Prostate gland (tissue), 2 donors: ENCODE results near the gene PSKH1. TPM values are rescaled to one million over a fixed set of nuclear protein-coding genes. Genes with fewer than 3 reads are reported as not detected.

Source experiments
- DNase-seq: peaks from one replicate; pipeline ENCODE4 v3.0.0-alpha.2; 2019; ENCODE audit warnings: low spot score
- H3K27ac ChIP-seq, 2 donors: fragments of 200-600 bp; sonication (generic); 2 replicates each; pipeline ENCODE4 v1.5.1; 2017 to 2019
- H3K27me3 ChIP-seq: fragments of 200-600 bp; sonication (generic); replicated peaks from 2 replicates; pipeline ENCODE4 v1.5.1; 2019; ENCODE audit not compliant: insufficient read depth
- H3K36me3 ChIP-seq, 2 donors: fragments of 200-600 bp; sonication (generic); 1 replicate in 1 of 2; 2 replicates in 1 of 2; pipeline versions ENCODE4 v1.5.1 to v1.8.1; 2017 to 2019
- H3K4me1 ChIP-seq: fragments of 200-600 bp; sonication (generic); replicated peaks from 2 replicates; pipeline ENCODE4 v1.5.1; 2019
- H3K4me3 ChIP-seq, 2 donors: fragments of 200-600 bp; sonication (generic); 2 replicates each; pipeline ENCODE4 v1.5.1; 2017 to 2019
- H3K9me3 ChIP-seq: fragments of 200-600 bp; sonication (generic); 2 replicates; pipeline ENCODE4 v1.5.1; 2017
- POLR2A ChIP-seq: fragments of 450-650 bp; IDR thresholded peaks from one replicate; pipeline ENCODE4 v1.6.1; 2016; ENCODE audit warnings: antibody characterized with exemption, mild to moderate bottlenecking
- POLR2AphosphoS5 ChIP-seq: sonication (generic); formaldehyde crosslinking; IDR thresholded peaks from one replicate; pipeline ENCODE4 v1.6.1; 2017; ENCODE audit warnings: antibody characterized with exemption
- WGBS: methylation state at CpG from one replicate; pipeline ENCODE4 v1.1.5; 2018; 5-methylcytosine and 5-hydroxymethylcytosine counted together
- intact Hi-C: fragments of 100-400 bp; cut with DNase I; formaldehyde crosslinking; loops from one replicate; pipeline ENCODE4 v1.14.2; 2022
- total RNA-seq, 2 donors: library from RNA; depleted of rRNA; stranded (reverse); fragments of >200 nt; gene quantifications; one replicate each; pipeline ENCODE4 v1.1.0, GENCODE V29; 2016
- TF ChIP-seq, protein P1 (sequence below), 4 experiments: fragments of 200-600 bp in 2 of 4; fragments of 450-650 bp in 2 of 4; sonication (generic) in 2 of 4; IDR thresholded peaks; 1 replicate in 3 of 4; 2 replicates in 1 of 4; pipeline ENCODE4 v1.5.1; 2016 to 2019; ENCODE audit warnings: antibody characterized with exemption in 4 of 4, mild to moderate bottlenecking in 2 of 4, moderate library complexity in 2 of 4

The PSKH1 gene
- total RNA-seq, 2 donors from 2014 or later: 16.7 to 53.2 TPM

DNA sequence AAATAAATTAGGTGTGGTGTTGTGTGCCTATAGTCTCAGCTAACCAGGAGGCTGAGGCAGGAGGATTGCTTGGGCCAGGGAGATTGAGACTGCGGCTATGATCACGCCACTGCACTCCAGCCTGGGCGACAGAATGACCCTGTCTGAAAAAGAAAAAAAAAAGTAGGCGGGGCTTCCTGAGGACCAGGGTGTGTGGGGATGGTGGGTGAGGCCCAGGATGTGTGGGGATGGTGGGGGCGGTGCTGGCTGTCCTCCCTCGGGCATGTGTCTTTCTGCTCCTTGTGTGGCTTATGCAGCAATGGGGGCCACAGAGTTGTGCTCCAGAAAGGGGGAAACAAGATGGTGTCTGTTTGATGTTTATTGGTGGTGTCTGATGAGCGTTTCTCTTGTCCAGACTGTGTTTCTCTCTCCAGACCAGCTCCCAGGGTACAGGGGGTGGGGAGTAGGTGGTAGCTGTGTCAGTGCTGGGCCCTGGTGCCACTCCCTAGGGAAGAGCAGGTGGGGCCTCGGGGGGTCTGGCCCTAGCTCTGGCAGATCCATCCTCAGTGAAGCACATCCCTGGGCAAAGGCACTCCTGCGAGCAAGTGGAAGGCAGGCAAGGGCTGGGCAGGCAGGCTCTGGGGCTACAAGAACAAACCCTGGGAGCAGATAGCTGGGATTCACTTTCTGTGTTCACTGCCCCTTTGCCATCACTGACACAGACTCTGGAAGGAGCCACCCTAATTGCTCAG, 48.6 kb downstream of the PSKH1 start:
- Histone ChIP-seq H3K4me3 (no peak overlapping the region), H3K36me3 (peaks cover 12 to 16% of the 10 kb centered on the region in 2 donors), H3K9me3 (no peaks in the 10 kb centered on the region), H3K27ac (no peak overlapping the region), H3K4me1 (peaks cover 7% of the 10 kb centered on the region), H3K27me3 (no peaks in the 10 kb centered on the region)
- DNase-seq: no peak
- WGBS: 79% methylated on average over 9 of the region's 9 CpGs
- TF ChIP-seq POLR2A: no peak
- TF ChIP-seq POLR2AphosphoS5: no peak
- TF ChIP-seq, protein P1, sequence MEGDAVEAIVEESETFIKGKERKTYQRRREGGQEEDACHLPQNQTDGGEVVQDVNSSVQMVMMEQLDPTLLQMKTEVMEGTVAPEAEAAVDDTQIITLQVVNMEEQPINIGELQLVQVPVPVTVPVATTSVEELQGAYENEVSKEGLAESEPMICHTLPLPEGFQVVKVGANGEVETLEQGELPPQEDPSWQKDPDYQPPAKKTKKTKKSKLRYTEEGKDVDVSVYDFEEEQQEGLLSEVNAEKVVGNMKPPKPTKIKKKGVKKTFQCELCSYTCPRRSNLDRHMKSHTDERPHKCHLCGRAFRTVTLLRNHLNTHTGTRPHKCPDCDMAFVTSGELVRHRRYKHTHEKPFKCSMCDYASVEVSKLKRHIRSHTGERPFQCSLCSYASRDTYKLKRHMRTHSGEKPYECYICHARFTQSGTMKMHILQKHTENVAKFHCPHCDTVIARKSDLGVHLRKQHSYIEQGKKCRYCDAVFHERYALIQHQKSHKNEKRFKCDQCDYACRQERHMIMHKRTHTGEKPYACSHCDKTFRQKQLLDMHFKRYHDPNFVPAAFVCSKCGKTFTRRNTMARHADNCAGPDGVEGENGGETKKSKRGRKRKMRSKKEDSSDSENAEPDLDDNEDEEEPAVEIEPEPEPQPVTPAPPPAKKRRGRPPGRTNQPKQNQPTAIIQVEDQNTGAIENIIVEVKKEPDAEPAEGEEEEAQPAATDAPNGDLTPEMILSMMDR (IDR thresholded peaks at IDR 0.05): no peak
- intact Hi-C loops: no loop called here

DNA sequence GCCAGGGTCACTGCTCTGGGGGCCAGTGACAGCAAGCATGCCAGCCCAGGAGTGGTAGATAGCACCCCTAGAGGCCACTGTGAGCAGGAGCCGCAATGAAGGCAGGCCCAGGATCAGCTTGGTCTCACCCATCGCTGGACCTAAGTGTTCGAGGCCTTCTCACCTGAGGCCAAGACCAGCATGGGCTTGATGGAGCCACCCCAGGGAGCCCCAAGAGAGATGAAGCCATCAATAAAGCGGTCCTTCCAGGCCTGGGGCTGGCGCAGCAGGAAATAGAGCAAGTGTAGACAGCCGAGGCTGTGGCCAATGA, 49.1 kb downstream of the PSKH1 start:
- no peak for DNase-seq

DNA sequence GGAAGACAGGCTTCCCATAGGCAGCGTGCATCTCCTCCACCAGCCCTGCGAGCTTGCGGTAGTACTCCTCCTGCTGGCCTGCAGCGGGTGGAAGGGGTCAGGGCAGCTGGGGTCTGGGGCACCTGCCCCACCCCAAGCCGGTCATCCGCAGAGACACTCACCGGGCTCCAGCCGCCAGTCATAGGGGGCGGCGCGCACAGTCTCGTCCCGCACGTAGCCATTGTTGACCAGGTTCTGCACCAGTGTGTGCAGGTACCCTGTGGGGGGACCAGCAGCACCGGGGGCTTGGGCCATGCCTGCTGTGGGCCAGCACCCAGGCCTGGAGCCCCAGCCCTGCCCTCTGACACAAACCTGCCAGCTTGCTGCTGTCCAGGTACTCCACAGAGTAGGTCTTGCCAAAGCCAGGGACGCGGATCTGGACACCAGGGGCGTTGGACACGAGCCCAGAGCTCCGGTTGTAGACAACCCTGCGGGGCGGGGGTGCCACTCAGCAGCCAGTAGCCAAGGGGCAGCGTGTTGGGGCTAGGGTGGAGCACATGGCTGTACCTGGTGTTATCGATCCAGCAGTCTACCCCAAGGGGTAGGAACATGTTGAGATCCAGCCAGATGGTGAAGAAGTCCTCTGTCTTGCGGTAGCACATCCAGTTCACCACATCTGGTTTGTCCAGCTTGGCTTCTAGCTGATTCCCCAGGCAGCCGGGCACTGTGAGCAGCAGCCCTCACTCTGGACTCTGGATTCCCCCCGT, 49.6 kb downstream of the PSKH1 start:
- TF ChIP-seq POLR2AphosphoS5 (no peak), POLR2A (no peak)
- TF ChIP-seq, protein P1 (IDR thresholded peaks at IDR 0.05): no peak
- H3K27me3 ChIP-seq: no peaks in the 10 kb centered on the region
- H3K27ac ChIP-seq: no peak overlapping the region
- H3K4me3 ChIP-seq: no peak overlapping the region
- no peaks in the 10 kb centered on the region for H3K9me3 ChIP-seq
- no peak for DNase-seq
- H3K36me3 ChIP-seq: peaks cover 12 to 27% of the 10 kb centered on the region in 2 donors
- intact Hi-C loops: no loop called here
- 72% methylated on average over 22 of the region's 27 CpGs for WGBS
- no peaks in the 10 kb centered on the region for H3K4me1 ChIP-seq

More for the DNA sequence above, 49.1 kb downstream of the PSKH1 start:
- intact Hi-C loops: no loop called here
- peaks cover 4% of the 10 kb centered on the region for H3K4me1 ChIP-seq
- TF ChIP-seq POLR2A (no peak), POLR2AphosphoS5 (no peak)
- TF ChIP-seq, protein P1 (IDR thresholded peaks at IDR 0.05): peak in 3 of 4 experiments; percentile 26 to 50 (median 34)
- H3K9me3 ChIP-seq: no peaks in the 10 kb centered on the region
- H3K36me3 ChIP-seq: peaks cover 12 to 21% of the 10 kb centered on the region in 2 donors
- 70% methylated on average over 6 of the region's 6 CpGs for WGBS
- no peak overlapping the region for H3K4me3 ChIP-seq
- H3K27ac ChIP-seq: no peak overlapping the region
- no peaks in the 10 kb centered on the region for H3K27me3 ChIP-seq

DNA sequence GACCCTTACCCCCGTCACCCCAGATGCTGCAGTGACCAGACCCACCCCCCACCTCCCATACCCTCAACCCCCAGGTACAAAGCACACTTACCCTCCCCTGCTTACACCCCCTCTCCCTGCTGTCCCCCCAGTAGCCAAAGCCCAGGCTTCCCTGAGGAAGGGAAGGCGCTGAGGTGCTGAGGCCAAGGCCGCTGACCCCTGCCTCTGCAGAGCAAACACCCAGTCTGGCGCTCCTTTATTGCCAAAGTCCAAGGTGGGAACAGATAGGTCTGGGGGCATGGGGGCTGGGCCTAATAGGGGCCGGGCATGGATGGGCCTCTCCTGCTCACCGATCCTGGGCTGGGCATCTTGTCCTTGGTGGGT, 50.2 kb downstream of the PSKH1 start:
- 83% methylated on average over 6 of the region's 6 CpGs for WGBS
- TF ChIP-seq, protein P1 (IDR thresholded peaks at IDR 0.05): no peak
- TF ChIP-seq POLR2AphosphoS5 (no peak), POLR2A (no peak)
- intact Hi-C loops: no loop called here
- H3K9me3 ChIP-seq: no peaks in the 10 kb centered on the region
- DNase-seq: no peak
- no peaks in the 10 kb centered on the region for H3K4me1 ChIP-seq
- peak overlapping the region; percentile 51 to 59 for H3K27ac ChIP-seq
- no peak overlapping the region for H3K4me3 ChIP-seq
- H3K27me3 ChIP-seq: no peaks in the 10 kb centered on the region
- H3K36me3 ChIP-seq: peaks cover 12 to 31% of the 10 kb centered on the region in 2 donors
